Measurements from ENCODE around the gene SEC24B.

Gene SEC24B

DNA sequence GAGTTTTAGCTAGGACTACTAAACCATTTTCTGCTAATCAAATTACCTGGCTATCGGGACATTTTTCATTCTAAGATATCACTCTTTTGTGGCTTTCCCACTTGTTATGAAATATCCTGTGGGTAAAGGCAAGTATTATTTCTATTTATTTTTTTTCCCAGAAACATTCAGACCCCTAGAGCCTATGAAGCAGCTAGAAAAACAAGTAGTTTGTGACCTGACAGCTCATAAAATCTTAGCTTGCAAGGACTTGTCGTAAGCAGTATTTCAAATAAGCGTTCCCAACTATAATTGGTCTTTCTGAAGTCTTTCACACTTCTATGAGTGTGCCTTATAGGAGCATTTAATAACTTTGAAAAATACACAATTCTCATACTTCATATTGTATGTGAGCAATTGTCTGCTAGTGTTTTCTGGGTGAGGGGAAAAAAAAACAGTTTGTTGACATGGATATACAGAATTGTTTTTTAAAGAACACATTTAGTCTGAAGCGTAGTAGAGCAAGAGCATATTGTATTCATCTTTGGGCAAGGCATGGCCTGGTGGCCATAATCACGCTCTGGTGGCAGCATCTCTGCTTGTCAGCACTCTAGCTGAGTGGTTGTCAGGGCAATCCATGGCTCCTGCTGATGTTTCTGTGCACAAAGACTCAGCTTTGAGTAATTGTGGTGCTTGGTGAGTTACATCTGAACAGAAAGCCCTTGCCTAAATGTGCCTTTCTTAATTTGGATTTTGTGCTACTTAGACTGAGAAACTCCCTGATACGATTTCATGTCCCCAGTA lies 129.0 kb downstream of the SEC24B start:
- TF ChIP-seq CTCF (IDR thresholded peaks at IDR 0.05; ENCODE audit: low read depth, low read length): no peak
- in situ Hi-C loops (cut with HindIII; ENCODE audit: low sequenced_read_pairs): no loop called here
- no peak overlapping the region for H3K4me3 ChIP-seq (ENCODE audit: low read depth, low read length)
- DNase-seq (ENCODE audit: low read depth, low spot score): no peak

GRCh38 chr4:109571494-109571893 lies 137.9 kb downstream of the SEC24B start:
- in situ Hi-C loops (cut with HindIII; ENCODE audit: low sequenced_read_pairs): no loop called here
- no peak for TF ChIP-seq CTCF (IDR thresholded peaks at IDR 0.05; ENCODE audit: low read depth, low read length)
- no peak for DNase-seq (ENCODE audit: low read depth, low spot score)
- H3K4me3 ChIP-seq (ENCODE audit: low read depth, low read length): no peak overlapping the region

DNA sequence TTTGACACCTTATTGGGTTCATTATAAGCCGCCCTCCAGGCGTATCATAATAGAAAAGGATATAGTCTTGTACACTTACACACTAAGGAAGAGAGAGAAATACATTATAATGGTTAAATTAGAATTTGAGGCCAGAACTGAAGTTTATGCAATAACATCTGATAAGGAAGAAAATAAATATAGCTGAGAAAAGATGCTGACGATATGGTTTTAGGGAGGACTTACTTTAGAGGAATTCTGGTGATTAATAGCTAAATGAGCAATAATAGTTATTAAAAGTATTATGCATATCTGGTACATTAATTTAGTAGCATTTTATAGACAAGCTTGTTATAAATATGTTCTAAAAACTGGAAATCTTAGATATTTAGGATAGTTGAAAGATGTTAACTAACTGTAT lies 138.5 kb downstream of the SEC24B start:
- H3K4me3 ChIP-seq (ENCODE audit: low read depth, low read length): no peak overlapping the region
- TF ChIP-seq CTCF (IDR thresholded peaks at IDR 0.05; ENCODE audit: low read depth, low read length): no peak
- in situ Hi-C loops (cut with HindIII; ENCODE audit: low sequenced_read_pairs): no loop called here
- no peak for DNase-seq (ENCODE audit: low read depth, low spot score)

DNA sequence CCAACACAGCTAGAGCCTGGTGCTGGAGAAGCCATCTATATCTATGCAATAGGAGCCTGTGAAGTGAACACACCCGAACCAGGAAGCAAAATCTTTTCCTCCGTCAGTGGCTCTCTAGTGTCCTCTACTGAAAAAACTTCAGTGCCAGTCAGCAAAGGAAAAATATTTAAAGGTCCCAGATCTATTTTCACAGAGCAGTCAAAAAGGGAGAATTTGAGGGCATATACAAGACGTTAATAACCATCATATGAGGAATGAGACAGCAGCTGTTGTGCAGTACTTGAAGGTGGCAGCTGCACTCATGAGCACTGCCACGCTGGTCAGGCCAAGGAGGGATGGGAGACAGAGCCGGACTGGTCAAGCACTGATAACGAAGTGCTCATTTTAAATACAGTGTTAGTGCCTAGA lies 140.8 kb downstream of the SEC24B start:
- no peak overlapping the region for H3K4me3 ChIP-seq (ENCODE audit: low read depth, low read length)
- TF ChIP-seq CTCF (IDR thresholded peaks at IDR 0.05; ENCODE audit: low read depth, low read length): no peak
- no peak for DNase-seq (ENCODE audit: low read depth, low spot score)
- in situ Hi-C loops (cut with HindIII; ENCODE audit: low sequenced_read_pairs): no loop called here

DNA sequence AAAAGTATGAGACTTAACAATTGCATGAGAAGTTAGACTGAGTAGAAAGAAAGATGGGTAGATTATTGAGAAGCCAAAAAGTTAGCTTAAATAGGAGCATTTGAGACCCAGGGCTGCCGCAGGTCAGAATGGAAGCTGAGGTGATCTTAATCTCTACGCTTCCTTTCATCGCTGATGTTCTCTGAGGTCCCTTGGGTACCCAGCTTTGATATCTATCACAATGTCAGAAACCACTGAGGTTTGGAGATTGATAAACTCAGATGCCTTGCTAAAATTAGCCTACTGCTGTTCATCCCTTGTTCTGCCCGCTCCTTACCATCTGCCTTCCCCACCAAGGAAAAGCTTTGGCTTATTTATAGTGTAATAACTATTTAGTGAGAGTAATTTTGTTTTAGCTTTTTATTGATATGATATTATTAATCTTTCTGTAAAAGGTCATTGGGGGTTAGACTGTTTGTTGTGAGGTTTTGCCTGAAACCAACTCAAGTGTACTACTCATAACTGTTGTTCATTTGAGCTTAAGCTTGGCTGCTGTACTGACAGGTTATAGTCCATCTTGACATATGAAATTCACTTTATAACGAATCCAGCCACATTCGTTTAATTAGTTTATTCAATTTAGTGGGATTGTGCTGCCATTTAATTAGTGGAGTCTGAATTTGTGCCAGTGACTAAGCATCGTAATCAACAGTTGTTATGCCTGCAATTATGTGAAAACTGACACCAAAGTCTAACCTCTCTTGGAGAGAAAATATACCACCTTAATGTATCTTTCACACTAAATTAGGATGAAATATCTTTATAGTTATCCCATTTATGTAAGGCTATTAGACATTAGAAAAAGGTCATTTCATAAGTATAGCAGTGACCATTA lies 141.6 kb downstream of the SEC24B start:
- no peak for TF ChIP-seq CTCF (IDR thresholded peaks at IDR 0.05; ENCODE audit: low read depth, low read length)
- no peak overlapping the region for H3K4me3 ChIP-seq (ENCODE audit: low read depth, low read length)
- in situ Hi-C loops (cut with HindIII; ENCODE audit: low sequenced_read_pairs): no loop called here
- no peak for DNase-seq (ENCODE audit: low read depth, low spot score)

GRCh38 chr4:109576462-109576861 lies 142.8 kb downstream of the SEC24B start:
- H3K4me3 ChIP-seq (ENCODE audit: low read depth, low read length): no peak overlapping the region
- TF ChIP-seq CTCF (IDR thresholded peaks at IDR 0.05; ENCODE audit: low read depth, low read length): no peak
- in situ Hi-C loops (cut with HindIII; ENCODE audit: low sequenced_read_pairs): no loop called here
- DNase-seq (ENCODE audit: low read depth, low spot score): peak; percentile 29

All from astrocyte of the spinal cord (primary cell).